Stimulated activated CD8-positive, alpha-beta memory T cell treated with anti-CD3 and anti-CD28 coated beads, Interleukin-15, amount 100 ng/mL, for 48 hours (primary cell): ENCODE data around the gene TRIM44.
"Not testable (repeated sequence)": the region's sequence is repeated elsewhere in the genome, so short reads cannot be mapped to it uniquely, and the experiment has no call there.

Experiments used
- DNase-seq, 2 donors: peaks; one replicate each; pipeline ENCODE4 v3.0.0-alpha.2; 2020; ENCODE audit warnings: low read depth in 2 of 2

TRIM44 gene

GRCh38 chr11:35751664-35752061 lies 89.1 kb downstream of the TRIM44 start:
- DNase-seq: no peak

GRCh38 chr11:35752115-35752514 lies 89.5 kb downstream of the TRIM44 start:
- DNase-seq: no peak

- DNase-seq: not testable (repeated sequence)
Observed at GRCh38 chr11:35753573-35753972, 91.0 kb downstream of the TRIM44 start.

- DNase-seq: not testable (repeated sequence)
Observed at GRCh38 chr11:35759951-35760350, 97.4 kb downstream of the TRIM44 start.

GRCh38 chr11:35761899-35762298 lies 99.3 kb downstream of the TRIM44 start:
- no peak for DNase-seq

- no peak for DNase-seq
Observed at GRCh38 chr11:35763301-35763700, 100.7 kb downstream of the TRIM44 start.

GRCh38 chr11:35763765-35764164 lies 101.2 kb downstream of the TRIM44 start:
- DNase-seq: no peak

GRCh38 chr11:35764417-35764816 lies 101.8 kb downstream of the TRIM44 start:
- no peak for DNase-seq

- no peak for DNase-seq
Observed at GRCh38 chr11:35765211-35765610, 102.6 kb downstream of the TRIM44 start.

GRCh38 chr11:35766651-35767050 lies 104.1 kb downstream of the TRIM44 start:
- no peak for DNase-seq

GRCh38 chr11:35770425-35770824 lies 107.8 kb downstream of the TRIM44 start:
- DNase-seq: not testable (repeated sequence)

GRCh38 chr11:35771722-35772121 lies 109.1 kb downstream of the TRIM44 start:
- no peak for DNase-seq

- DNase-seq: not testable (repeated sequence)
Observed at GRCh38 chr11:35777241-35777640, 114.7 kb downstream of the TRIM44 start.

GRCh38 chr11:35778943-35779342 lies 116.4 kb downstream of the TRIM44 start:
- not testable (repeated sequence) for DNase-seq

GRCh38 chr11:35779409-35779808 lies 116.8 kb downstream of the TRIM44 start:
- DNase-seq: no peak

- no peak for DNase-seq
Observed at GRCh38 chr11:35780951-35781860, 118.6 kb downstream of the TRIM44 start.

GRCh38 chr11:35781861-35782470 lies 119.4 kb downstream of the TRIM44 start:
- no peak for DNase-seq

- no peak for DNase-seq
Observed at GRCh38 chr11:35783809-35784208, 121.2 kb downstream of the TRIM44 start.

- DNase-seq: no peak
Observed at GRCh38 chr11:35784699-35785098, 122.1 kb downstream of the TRIM44 start.

- DNase-seq: no peak
Observed at GRCh38 chr11:35785287-35786167, 123.0 kb downstream of the TRIM44 start.

GRCh38 chr11:35786188-35786587 lies 123.6 kb downstream of the TRIM44 start:
- DNase-seq: no peak

GRCh38 chr11:35787013-35787504 lies 124.5 kb downstream of the TRIM44 start:
- no peak for DNase-seq
